Kidney tubule cell (primary cell): ENCODE measurements around the gene PCNX4.

Experiments
- DNase-seq: peaks from one replicate; pipeline ENCODE4 v3.0.0-alpha.2; 2018; ENCODE audit warnings: low spot score

Gene PCNX4

DNA sequence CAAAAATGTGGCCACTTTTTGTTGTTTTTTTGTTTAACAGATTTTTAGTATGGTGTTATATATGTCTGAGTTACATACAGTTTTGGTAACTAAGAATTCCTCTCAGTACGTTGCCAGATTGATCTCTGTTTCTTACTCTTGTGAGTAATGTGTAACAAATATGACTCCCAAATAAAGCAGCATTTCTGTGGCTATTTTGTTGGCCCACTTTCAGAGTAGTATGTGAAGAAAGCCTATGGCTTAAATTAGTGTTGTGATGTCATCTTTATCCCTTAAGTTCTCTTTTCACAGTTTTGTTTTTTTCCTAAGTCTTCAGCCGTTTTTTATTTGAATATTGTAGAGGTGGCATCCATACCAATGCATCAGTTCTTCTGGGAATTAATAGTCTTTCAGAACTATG, 10.7 kb downstream of the PCNX4 start:
- no peak for DNase-seq

GRCh38 chr14:60106339-60106738, 14.6 kb downstream of the PCNX4 start:
- peak; percentile 66 for DNase-seq

DNA sequence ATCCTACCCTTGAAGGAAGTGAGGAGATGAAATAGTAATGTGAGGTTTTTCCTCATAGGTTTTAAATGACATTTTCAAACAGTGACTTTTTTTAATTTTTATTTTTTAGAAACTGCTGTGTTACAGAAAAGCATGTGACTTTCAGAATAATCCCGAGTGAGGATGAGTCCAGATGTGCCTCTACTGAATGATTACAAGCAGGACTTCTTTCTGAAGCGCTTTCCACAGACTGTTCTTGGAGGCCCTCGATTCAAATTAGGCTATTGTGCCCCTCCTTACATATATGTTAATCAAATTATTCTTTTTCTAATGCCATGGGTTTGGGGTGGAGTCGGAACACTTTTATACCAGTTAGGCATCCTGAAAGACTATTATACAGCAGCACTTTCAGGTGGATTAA, 15.8 kb downstream of the PCNX4 start:
- no peak for DNase-seq

DNA sequence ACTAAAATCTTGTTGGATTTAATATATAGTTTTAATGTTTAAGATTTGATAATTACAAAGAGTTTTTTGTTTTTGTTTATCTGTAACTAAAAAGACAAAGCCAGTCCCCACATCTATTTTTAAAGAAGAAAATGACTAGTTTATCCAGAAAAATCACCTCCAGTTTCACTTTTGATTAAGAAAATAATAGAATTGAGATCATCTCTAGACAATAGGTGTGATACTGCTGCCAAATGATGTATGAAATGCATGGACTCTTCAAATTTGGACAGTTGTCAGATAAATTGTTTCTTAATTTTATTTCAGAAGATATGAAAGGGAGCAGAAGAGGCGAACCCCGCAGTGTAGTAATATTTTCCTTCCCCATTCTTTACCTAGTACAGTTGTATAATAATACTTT, 20.0 kb downstream of the PCNX4 start:
- no peak for DNase-seq

DNA sequence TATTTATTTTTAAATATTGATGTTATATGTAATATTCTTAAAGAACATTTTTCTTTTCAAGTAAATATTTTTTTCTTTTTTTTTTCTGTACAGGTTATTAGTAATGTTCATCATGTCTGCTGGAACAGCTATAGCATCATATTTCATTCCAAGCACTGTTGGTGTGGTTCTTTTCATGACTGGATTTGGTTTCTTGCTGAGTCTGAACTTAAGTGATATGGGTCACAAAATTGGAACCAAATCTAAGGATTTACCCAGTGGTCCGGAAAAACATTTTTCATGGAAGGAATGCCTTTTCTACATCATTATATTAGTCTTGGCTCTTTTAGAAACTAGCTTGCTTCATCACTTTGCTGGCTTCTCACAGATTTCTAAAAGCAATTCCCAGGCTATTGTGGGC, 23.2 kb downstream of the PCNX4 start:
- no peak for DNase-seq

- no peak for DNase-seq
These were observed 24.5 kb downstream of the PCNX4 start for GRCh38 chr14:60116181-60116580.

DNA sequence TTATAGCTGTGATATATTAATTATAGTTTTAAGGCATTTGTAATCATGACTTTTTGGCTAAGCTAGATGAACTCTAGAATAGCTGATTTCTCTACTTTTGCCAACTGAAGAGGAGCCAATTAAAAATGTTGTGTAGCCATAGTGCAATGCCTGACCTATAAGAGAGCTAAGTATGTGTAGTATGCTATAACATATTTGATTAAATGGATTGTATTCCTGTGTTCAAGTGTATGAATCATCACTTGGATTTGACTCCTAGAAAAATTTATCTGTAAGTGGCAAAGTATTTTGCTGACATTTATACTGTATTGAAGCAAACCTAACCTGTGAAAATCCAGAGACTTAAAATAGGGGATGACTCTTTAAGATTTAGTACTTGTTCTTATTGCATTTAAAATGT, 34.2 kb downstream of the PCNX4 start:
- DNase-seq: no peak

DNA sequence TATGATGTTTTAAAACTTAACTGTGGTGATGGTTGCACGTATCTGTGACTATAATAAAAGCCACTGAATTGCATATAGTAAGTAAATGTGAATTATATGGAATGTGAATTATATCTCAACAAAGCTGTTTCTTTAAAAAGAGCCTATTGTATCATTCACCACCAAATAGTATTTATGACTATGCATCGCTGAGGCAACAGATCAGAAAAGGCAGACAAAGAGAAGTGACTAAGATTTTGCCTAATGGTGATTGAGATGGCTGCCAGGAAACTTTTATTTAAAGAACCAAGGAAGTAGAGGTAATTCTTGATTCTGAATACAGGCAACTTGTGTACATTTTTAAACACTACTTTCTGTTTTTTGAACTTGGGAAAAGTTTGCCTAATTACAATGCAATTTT, 41.8 kb downstream of the PCNX4 start:
- no peak for DNase-seq

DNA sequence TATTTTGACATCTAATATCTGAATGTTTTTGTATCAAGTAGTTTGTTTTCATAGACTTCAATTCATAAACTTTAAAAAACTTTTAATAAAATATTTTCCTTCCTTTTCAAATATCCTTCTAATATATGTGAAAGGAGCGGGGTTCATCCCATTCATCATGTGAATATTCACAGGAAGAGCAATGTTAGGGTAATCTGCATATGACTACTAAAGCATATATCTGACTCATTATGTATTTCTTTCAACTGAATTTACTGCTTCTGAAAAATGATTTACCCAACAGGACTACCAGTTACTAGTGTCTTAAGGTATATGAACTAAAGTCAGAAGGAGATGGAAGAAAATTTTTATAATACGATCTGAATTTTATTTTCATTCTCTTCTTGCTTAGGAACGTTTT, 43.0 kb downstream of the PCNX4 start:
- no peak for DNase-seq

DNA sequence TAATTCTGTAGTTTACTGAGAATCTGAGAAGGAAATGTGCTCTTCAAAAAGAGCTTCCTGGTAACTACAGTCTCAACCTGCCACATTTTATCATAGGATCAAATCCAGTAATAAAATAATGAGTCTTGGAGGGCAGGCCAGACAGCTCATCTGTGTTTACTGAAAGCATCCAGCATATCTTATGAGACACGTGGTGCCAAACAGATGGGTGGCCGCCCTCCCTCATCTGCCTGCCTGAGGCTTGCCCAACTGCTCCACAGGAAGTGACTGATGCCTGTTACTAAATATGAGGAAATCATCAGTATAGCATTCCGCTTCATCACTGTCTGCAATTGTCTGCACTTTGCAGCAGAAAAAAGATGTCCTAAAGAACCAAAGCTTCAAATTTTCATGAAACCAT, 60.0 kb downstream of the PCNX4 start:
- peak; percentile 89 for DNase-seq

DNA sequence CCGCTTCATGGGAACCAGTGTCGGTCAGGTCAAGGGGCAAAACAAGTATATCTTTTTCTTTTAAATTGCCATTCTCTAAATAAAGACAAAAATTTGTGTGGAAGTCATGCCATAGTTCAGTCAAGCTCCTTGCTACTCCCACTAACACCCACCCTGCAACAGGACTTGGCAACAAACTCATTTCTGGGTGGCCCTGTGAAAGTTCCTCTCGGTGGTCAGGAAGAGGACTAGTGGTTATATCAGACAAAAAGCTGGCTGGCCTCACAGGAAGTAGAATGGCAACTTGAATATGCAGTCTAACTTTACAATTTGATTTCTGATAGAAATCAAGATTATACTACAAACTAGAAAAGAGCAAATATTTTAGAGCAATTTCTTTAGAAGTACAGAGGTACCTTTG, 62.3 kb downstream of the PCNX4 start:
- DNase-seq: no peak

GRCh38 chr14:60154671-60155070, 62.9 kb downstream of the PCNX4 start:
- DNase-seq: no peak

DNA sequence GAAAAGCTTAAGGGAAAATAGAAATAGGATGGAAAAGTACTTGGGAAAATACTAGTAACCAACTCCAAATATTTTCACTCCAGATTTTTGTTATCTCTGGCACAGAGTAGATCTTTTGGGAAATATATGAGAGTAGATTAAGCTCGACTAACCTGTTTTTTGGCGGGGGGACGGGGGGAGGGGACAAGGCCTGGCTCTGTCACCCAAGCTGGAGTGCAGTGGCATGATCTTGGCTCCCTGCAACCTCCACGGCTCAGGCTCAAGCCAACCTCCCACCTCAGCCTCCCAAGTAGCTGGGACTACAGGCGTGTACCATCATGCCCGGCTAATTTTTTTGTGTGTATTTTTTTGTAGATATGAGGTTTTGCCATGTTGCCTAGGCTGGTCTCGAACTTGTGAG, 68.7 kb downstream of the PCNX4 start:
- DNase-seq: no peak

DNA sequence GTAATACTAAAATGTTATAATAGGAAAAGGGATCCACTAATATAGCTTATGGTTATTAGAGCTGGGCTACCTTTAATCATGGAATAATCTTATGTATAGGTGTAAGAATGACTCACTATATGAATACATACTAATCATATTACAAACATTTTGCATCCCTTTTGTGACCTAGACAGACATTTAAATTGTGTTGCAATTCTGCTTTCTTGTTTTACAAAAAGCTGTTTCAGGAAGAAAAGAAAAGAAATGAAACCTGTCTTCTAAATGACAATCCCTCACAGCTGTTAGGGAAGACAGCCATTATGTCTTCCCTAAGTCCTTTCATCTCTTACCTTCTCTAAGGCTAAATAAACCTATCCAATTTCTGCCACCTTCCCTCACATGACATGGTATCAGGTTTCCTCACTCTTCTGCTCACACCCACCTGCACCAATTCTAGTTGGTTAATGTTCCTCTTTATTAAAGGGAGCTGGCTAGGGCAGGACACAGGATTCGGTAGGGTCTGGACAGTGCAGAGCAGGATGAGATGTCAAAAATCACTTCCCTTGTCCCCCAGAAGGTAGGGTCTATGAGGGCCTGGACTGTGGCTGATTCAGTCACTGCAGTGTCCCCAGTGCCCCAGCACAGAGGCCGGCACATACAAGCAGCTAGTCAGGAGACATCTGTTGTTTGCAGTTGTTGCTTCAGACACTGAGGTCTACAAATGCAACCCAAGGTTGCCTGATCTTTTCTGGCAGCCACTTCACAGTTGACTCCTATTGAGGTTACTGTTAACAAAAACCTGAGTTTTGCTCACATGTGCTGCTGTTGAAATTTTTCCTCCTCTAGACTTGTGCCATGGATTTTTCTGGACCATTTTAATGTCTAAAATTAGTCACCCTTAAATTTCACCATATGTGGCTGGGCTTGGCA, 69.7 kb downstream of the PCNX4 start:
- no peak for DNase-seq

GRCh38 chr14:60163693-60164092, 72.0 kb downstream of the PCNX4 start:
- no peak for DNase-seq

GRCh38 chr14:60164404-60164711, 72.6 kb downstream of the PCNX4 start:
- DNase-seq: no peak

DNA sequence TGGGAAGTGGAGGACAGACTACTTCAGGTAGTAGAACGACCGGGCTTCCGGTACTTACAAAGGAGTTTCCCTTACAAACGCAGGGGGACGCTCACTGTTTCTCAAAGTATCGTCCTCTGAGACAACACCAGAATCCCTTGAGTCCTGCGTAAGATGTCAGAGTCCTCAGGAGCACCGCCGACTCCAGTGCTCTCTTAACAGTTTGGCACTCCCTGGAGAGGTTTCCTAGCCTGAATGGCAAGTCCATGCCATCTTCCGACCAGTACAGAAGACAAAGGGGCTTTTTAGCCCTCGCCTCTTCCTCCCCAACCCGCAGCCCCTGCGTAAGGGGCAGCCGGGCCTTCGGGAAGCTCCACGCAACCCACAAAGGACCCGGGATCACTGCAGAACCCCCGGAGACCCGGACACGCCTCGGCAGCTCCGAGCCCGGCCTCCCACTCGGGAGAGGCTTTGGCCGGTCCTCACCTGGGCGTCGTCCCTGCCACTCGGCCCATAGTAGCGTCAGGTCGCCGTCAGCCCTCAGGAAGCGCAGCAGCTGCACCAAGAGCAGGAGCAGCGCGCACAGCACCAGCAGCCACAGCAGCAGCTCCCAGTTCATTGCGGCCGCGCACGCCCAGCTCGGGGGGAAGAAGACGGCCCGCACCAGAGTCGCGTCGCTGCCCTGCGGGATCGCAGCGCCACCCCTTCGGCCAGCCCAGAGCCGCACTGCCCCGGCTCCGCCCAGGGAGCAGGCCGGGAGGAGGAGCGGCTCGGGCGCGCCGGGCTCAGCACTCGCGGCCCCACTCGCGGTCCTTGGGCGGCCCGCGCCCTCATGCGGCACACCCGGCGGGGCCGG, 73.2 kb downstream of the PCNX4 start, which contains the start of gene DHRS7:
Gene DHRS7 (minus strand): TSS at position 687 of the 835 bp plus-strand sequence. CDS start 89 bp downstream, at position 598.
- peak; percentile 86 for DNase-seq

- DNase-seq: no peak
These were observed 73.8 kb downstream of the PCNX4 start for GRCh38 chr14:60165547-60165876.

- DNase-seq: no peak
These were observed 74.4 kb downstream of the PCNX4 start for GRCh38 chr14:60166142-60166541.

DNA sequence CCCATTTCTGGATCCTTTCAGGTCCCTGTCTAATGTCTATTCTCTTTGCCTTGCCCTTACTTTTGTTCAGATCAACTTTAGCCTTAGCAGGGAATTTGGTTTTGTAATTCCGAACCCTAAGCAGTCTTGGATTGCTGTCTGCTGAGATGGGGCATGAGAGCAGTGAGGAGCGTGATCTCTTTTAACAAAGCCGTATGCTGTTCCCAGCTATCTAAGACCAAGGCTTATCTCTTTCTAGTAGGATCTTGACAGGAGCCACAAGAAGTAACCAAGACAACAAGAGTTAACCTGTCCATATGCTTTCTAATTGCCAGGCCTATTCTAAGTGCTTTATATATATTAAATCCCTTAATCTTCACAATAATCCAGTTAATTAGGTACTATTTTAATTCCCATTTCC, 78.0 kb downstream of the PCNX4 start:
- DNase-seq: no peak

GRCh38 chr14:60170948-60171347, 79.2 kb downstream of the PCNX4 start:
- DNase-seq: no peak

GRCh38 chr14:60171690-60172089, 80.0 kb downstream of the PCNX4 start:
- no peak for DNase-seq
